PC-9 (cell line): Measurements from ENCODE around the gene FBXO9. TPM values are rescaled to one million over a fixed set of nuclear protein-coding genes. Genes with fewer than 3 reads are reported as not detected.

Experiments
- BruUV-seq: library from RNA; stranded (reverse); fragments of 400-500 nt; replicated peaks from 2 replicates; lab custom pipeline; 2021; lab: Mats Ljungman, UMichigan
- CTCF ChIA-PET: fragments of 300-600 bp; sonication (Branson Sonifier 250); formaldehyde crosslinking; loops from one replicate; lab custom pipeline; 2022; ENCODE audit warnings: antibody characterized with exemption; lab: Charles Lee
- POLR2A ChIA-PET: fragments of 300-600 bp; sonication (Branson Sonifier 250); formaldehyde crosslinking; loops from one replicate; lab custom pipeline; 2022; ENCODE audit warnings: antibody characterized with exemption; ENCODE audit not compliant: unreplicated experiment; lab: Charles Lee
- DNase-seq, 2 experiments: peaks; one replicate each; pipeline versions ENCODE4 v3.0.0 to v3.0.0-alpha.2; 2015 to 2022; ENCODE audit warnings: mixed read lengths in 1 of 2
- H2AFZ ChIP-seq: fragments of 200-600 bp; sonication (generic); 2 replicates; pipeline ENCODE4 v1.8.1; 2017; ENCODE audit warnings: antibody characterized with exemption
- H3F3A ChIP-seq: fragments of 200-600 bp; sonication (generic); 2 replicates; pipeline ENCODE4 v1.8.1; 2017; ENCODE audit warnings: antibody characterized with exemption, mild to moderate bottlenecking, low read depth; ENCODE audit not compliant: insufficient read depth
- H3K27ac ChIP-seq: fragments of 200-600 bp; sonication (generic); 2 replicates; pipeline ENCODE4 v1.6.1; 2016; ENCODE audit warnings: mixed run types
- H3K27me3 ChIP-seq: fragments of 200-600 bp; sonication (generic); 2 replicates; pipeline ENCODE4 v1.6.1; 2016; ENCODE audit warnings: low read depth, mixed run types; ENCODE audit not compliant: insufficient read depth
- H3K36me3 ChIP-seq: fragments of 200-600 bp; sonication (generic); 2 replicates; pipeline ENCODE4 v1.6.1; 2016; ENCODE audit warnings: low read depth, mixed run types
- H3K4me1 ChIP-seq: fragments of 200-600 bp; sonication (generic); replicated peaks from 2 replicates; pipeline ENCODE4 v1.6.1; 2016; ENCODE audit warnings: mixed run types; ENCODE audit not compliant: insufficient read depth
- H3K4me2 ChIP-seq: fragments of 200-600 bp; sonication (generic); 2 replicates; pipeline ENCODE4 v1.6.1; 2017; ENCODE audit warnings: mixed run types
- H3K4me3 ChIP-seq: fragments of 200-600 bp; sonication (generic); 2 replicates; pipeline ENCODE4 v1.6.1; 2016; ENCODE audit warnings: mixed run types
- H3K79me2 ChIP-seq: fragments of 200-600 bp; sonication (generic); 2 replicates; pipeline ENCODE4 v1.6.1; 2017; ENCODE audit warnings: low read depth, mixed run types
- H3K9me2 ChIP-seq: fragments of 200-600 bp; sonication (generic); 2 replicates; pipeline ENCODE4 v1.8.1; 2017; ENCODE audit warnings: mild to moderate bottlenecking; ENCODE audit not compliant: insufficient read depth
- H3K9me3 ChIP-seq: fragments of 200-600 bp; sonication (generic); 2 replicates; pipeline ENCODE4 v1.8.1; 2016; ENCODE audit warnings: low read depth; ENCODE audit not compliant: insufficient read depth
- H4K20me1 ChIP-seq: fragments of 200-600 bp; sonication (generic); 2 replicates; pipeline ENCODE4 v1.8.1; 2017; ENCODE audit not compliant: insufficient read depth
- EZH2 ChIP-seq: fragments of 200-600 bp; sonication (generic); IDR thresholded peaks from 2 replicates; pipeline ENCODE4 v1.8.0; 2017; ENCODE audit warnings: antibody characterized with exemption, low read depth
- intact Hi-C: fragments of 100-400 bp; cut with micrococcal nuclease; formaldehyde crosslinking; loops from one replicate; pipeline ENCODE4 v1.10.0; 2022; ENCODE audit not compliant: unreplicated experiment
- total RNA-seq: library from RNA; stranded (reverse); gene quantifications from 2 replicates; pipeline ENCODE4 v1.2.3, GENCODE V29; 2021
- TF ChIP-seq, protein P1 (sequence below): fragments of 200-600 bp; sonication (generic); conservative IDR thresholded peaks from 2 replicates; pipeline ENCODE4 v1.6.1; 2017; ENCODE audit warnings: mixed run types, antibody characterized with exemption, mild to moderate bottlenecking, moderate library complexity

The FBXO9 gene
- total RNA-seq, 1 experiment from 2014 or later, result 56.5 TPM

- CTCF ChIA-PET, result no interaction called here
- POLR2A ChIA-PET, result no interaction called here
Measured at GRCh38 chr6:53029761-53030160, 35.4 kb upstream of the FBXO9 start.

GRCh38 chr6:53031281-53031680 is 33.9 kb upstream of the FBXO9 start:
- ChIA-PET POLR2A (no interaction called here), CTCF (no interaction called here)
- TF ChIP-seq EZH2, result no peak
- TF ChIP-seq, protein P1, sequence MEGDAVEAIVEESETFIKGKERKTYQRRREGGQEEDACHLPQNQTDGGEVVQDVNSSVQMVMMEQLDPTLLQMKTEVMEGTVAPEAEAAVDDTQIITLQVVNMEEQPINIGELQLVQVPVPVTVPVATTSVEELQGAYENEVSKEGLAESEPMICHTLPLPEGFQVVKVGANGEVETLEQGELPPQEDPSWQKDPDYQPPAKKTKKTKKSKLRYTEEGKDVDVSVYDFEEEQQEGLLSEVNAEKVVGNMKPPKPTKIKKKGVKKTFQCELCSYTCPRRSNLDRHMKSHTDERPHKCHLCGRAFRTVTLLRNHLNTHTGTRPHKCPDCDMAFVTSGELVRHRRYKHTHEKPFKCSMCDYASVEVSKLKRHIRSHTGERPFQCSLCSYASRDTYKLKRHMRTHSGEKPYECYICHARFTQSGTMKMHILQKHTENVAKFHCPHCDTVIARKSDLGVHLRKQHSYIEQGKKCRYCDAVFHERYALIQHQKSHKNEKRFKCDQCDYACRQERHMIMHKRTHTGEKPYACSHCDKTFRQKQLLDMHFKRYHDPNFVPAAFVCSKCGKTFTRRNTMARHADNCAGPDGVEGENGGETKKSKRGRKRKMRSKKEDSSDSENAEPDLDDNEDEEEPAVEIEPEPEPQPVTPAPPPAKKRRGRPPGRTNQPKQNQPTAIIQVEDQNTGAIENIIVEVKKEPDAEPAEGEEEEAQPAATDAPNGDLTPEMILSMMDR, result no peak
- intact Hi-C loops, result no loop called here
- no peak for DNase-seq
- no peaks in the 10 kb centered on the region for H3K36me3 ChIP-seq
- no peak overlapping the region for H2AFZ ChIP-seq
- H3K4me1 ChIP-seq, result no peaks in the 10 kb centered on the region
- no peaks in the 10 kb centered on the region for H3K79me2 ChIP-seq
- H4K20me1 ChIP-seq, result no peaks in the 10 kb centered on the region
- no peaks in the 10 kb centered on the region for H3K9me2 ChIP-seq
- no peak overlapping the region for H3K27ac ChIP-seq
- H3F3A ChIP-seq, result no peaks in the 10 kb centered on the region
- no peak overlapping the region for H3K4me2 ChIP-seq
- no TSS peak for BruUV-seq
- H3K9me3 ChIP-seq, result no peaks in the 10 kb centered on the region
- H3K27me3 ChIP-seq, result no peaks in the 10 kb centered on the region
- no peak overlapping the region for H3K4me3 ChIP-seq

More at GRCh38 chr6:53029761-53030160, 35.4 kb upstream of the FBXO9 start:
- Histone ChIP-seq H3K79me2 (no peaks in the 10 kb centered on the region), H3F3A (no peaks in the 10 kb centered on the region), H3K27me3 (no peaks in the 10 kb centered on the region), H3K4me3 (no peak overlapping the region), H3K9me2 (no peaks in the 10 kb centered on the region), H3K4me1 (no peaks in the 10 kb centered on the region), H4K20me1 (no peaks in the 10 kb centered on the region), H2AFZ (no peak overlapping the region), H3K36me3 (no peaks in the 10 kb centered on the region), H3K9me3 (no peaks in the 10 kb centered on the region), H3K4me2 (no peak overlapping the region), H3K27ac (no peak overlapping the region)
- no peak for DNase-seq
- TF ChIP-seq, protein P1, result no peak
- TF ChIP-seq EZH2, result no peak
- BruUV-seq, result no TSS peak
- intact Hi-C loops, result no loop called here

GRCh38 chr6:53032849-53033248 is 32.4 kb upstream of the FBXO9 start:
- no peaks in the 10 kb centered on the region for H3K27me3 ChIP-seq
- no peak overlapping the region for H3K4me2 ChIP-seq
- ChIA-PET POLR2A (no interaction called here), CTCF (no interaction called here)
- no peak for DNase-seq
- no peaks in the 10 kb centered on the region for H3F3A ChIP-seq
- no peaks in the 10 kb centered on the region for H4K20me1 ChIP-seq
- no peaks in the 10 kb centered on the region for H3K36me3 ChIP-seq
- no peaks in the 10 kb centered on the region for H3K4me1 ChIP-seq
- H3K9me3 ChIP-seq, result no peaks in the 10 kb centered on the region
- TF ChIP-seq, protein P1, result no peak
- no peak for TF ChIP-seq EZH2
- H3K79me2 ChIP-seq, result no peaks in the 10 kb centered on the region
- intact Hi-C loops, result no loop called here
- H3K4me3 ChIP-seq, result no peak overlapping the region
- no peak overlapping the region for H3K27ac ChIP-seq
- BruUV-seq, result no TSS peak
- no peaks in the 10 kb centered on the region for H3K9me2 ChIP-seq
- H2AFZ ChIP-seq, result no peak overlapping the region
